ENCODE measurements around the gene P3R3URF.

P3R3URF gene

DNA sequence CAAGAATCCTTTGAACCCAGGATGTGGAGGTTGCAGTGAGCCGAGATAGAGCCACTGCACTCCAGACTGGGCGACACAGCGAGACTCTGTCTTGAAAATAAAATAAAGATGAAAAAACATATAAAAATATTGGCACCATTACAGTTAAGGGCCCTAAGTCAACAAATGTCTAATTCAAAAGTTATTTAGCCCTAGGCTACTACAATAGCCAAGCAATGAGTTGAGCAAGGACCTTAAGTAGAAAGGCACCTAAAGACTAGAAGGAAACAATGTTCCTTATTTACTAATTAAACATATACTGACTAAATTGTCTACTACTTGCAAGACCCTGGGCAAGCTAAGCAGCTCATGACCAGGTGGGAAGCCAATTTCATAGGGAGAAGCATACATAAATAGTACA lies 47.9 kb downstream of the P3R3URF start:
- TF ChIP-seq, protein P1, sequence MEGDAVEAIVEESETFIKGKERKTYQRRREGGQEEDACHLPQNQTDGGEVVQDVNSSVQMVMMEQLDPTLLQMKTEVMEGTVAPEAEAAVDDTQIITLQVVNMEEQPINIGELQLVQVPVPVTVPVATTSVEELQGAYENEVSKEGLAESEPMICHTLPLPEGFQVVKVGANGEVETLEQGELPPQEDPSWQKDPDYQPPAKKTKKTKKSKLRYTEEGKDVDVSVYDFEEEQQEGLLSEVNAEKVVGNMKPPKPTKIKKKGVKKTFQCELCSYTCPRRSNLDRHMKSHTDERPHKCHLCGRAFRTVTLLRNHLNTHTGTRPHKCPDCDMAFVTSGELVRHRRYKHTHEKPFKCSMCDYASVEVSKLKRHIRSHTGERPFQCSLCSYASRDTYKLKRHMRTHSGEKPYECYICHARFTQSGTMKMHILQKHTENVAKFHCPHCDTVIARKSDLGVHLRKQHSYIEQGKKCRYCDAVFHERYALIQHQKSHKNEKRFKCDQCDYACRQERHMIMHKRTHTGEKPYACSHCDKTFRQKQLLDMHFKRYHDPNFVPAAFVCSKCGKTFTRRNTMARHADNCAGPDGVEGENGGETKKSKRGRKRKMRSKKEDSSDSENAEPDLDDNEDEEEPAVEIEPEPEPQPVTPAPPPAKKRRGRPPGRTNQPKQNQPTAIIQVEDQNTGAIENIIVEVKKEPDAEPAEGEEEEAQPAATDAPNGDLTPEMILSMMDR (IDR thresholded peaks at IDR 0.05; ENCODE audit: low read length, missing control alignments) = no peak
- no peak for DNase-seq (ENCODE audit: low read depth)
- no peak overlapping the region for H3K4me3 ChIP-seq (replicated peaks; ENCODE audit: low read depth, low read length)

All from fibroblast of pulmonary artery (primary cell).